Natural killer cell (primary cell): ENCODE results near the gene TPRN. TPM values are rescaled to one million over a fixed set of nuclear protein-coding genes. Genes with fewer than 3 reads are reported as not detected.
A peak's percentile ranks its signal among the peaks of the same experiment; 100 is the strongest.

Experiments
- ATAC-seq, 3 donors: fragments of 150-1000 bp in 2 of 3; fragments of 200-7000 bp in 1 of 3; cut with Tn5 transposase; 1 replicate in 1 of 3; 2 replicates in 2 of 3; pipeline ENCODE4 v1.10.0; 2021; ENCODE audit warnings: mild to moderate bottlenecking in 2 of 3, moderate library complexity in 2 of 3
- DNase-seq, 2 donors: peaks; one replicate each; pipeline versions ENCODE4 v3.0.0 to v3.0.0-alpha.2; 2013 to 2021; ENCODE audit warnings: mixed read lengths in 1 of 2
- H3K27ac ChIP-seq: one replicate; pipeline ENCODE4 v1.5.1; 2013; ENCODE audit warnings: mild to moderate bottlenecking, low read length
- H3K27me3 ChIP-seq: one replicate; pipeline ENCODE4 v1.6.1; 2013; ENCODE audit warnings: low read length; ENCODE audit not compliant: control insufficient read depth, insufficient read depth
- H3K36me3 ChIP-seq: one replicate; pipeline ENCODE4 v1.6.1; 2013; ENCODE audit warnings: low read length; ENCODE audit not compliant: control insufficient read depth, insufficient read depth
- H3K4me1 ChIP-seq: one replicate; pipeline ENCODE4 v1.6.1; 2013; ENCODE audit warnings: low read length; ENCODE audit not compliant: control insufficient read depth, insufficient read depth
- H3K4me3 ChIP-seq: one replicate; pipeline ENCODE4 v1.5.1; 2013; ENCODE audit warnings: low read length
- H3K9me3 ChIP-seq: one replicate; pipeline ENCODE4 v1.6.1; 2013; ENCODE audit warnings: low read length; ENCODE audit not compliant: control insufficient read depth, insufficient read depth
- H3K27ac Mint-ChIP-seq, 2 donors: one replicate each; pipeline ENCODE4 v1.8.0; 2022; ENCODE audit warnings: mild to moderate bottlenecking in 2 of 2, mixed read lengths in 2 of 2, moderate library complexity in 1 of 2
- H3K27me3 Mint-ChIP-seq, 2 donors: one replicate each; pipeline ENCODE4 v1.8.0; 2022; ENCODE audit warnings: low read depth in 2 of 2, mixed read lengths in 2 of 2
- H3K36me3 Mint-ChIP-seq: one replicate; pipeline ENCODE4 v1.8.0; 2022; ENCODE audit warnings: mixed read lengths
- H3K4me1 Mint-ChIP-seq, 2 donors: one replicate each; pipeline ENCODE4 v1.8.0; 2022; ENCODE audit warnings: mixed read lengths in 2 of 2
- H3K4me3 Mint-ChIP-seq: one replicate; pipeline ENCODE4 v1.8.0; 2022; ENCODE audit warnings: mild to moderate bottlenecking, moderate library complexity, mixed read lengths
- H3K9me3 Mint-ChIP-seq, 2 donors: one replicate each; pipeline ENCODE4 v1.8.0; 2022; ENCODE audit warnings: mixed read lengths in 2 of 2
- CTCF ChIP-seq: fragments of 200-600 bp; IDR thresholded peaks from one replicate; pipeline ENCODE4 v1.8.0; 2022; ENCODE audit warnings: antibody characterized with exemption
- WGBS: methylation state at CpG from one replicate; pipeline ENCODE4 v1.1.7; 2013; ENCODE audit warnings: missing lambda C conversion rate; ENCODE audit not compliant: insufficient coverage; 5-methylcytosine and 5-hydroxymethylcytosine counted together
- intact Hi-C: fragments of 100-400 bp; cut with micrococcal nuclease; formaldehyde crosslinking; loops from one replicate; pipeline ENCODE4 v1.14.2; 2022
- total RNA-seq, 4 donors: library from RNA; stranded (reverse); fragments of 120-200 nt in 1 of 4; gene quantifications; one replicate each; pipeline versions ENCODE4 v1.2.3 to v1.2.4, GENCODE V29; 2013 to 2022

Gene TPRN
- total RNA-seq, 3 donors from 2014 or later (not counting 1 experiment from before 2014, with no cell fraction given) = 8.2 to 10.6 (median 8.4) TPM

- ATAC-seq (no peak), DNase-seq (no peak)
- Histone ChIP-seq H3K27me3 (peaks cover 37% of the 10 kb centered on the region), H3K27ac (no peak overlapping the region), H3K9me3 (no peaks in the 10 kb centered on the region), H3K4me3 (no peak overlapping the region), H3K36me3 (no peaks in the 10 kb centered on the region), H3K4me1 (peaks cover 40% of the 10 kb centered on the region)
- Mint-ChIP-seq H3K9me3 (no peaks in the 10 kb centered on the region), H3K36me3 (no peaks in the 10 kb centered on the region), H3K27ac (no peak overlapping the region), H3K27me3 (peaks cover 22 to 24% of the 10 kb centered on the region in 2 donors), H3K4me1 (peaks cover 0 to 5% of the 10 kb centered on the region in 2 donors), H3K4me3 (no peak overlapping the region)
- intact Hi-C loops = no loop called here
- 64% methylated on average over 19 of the region's 19 CpGs for WGBS
- TF ChIP-seq CTCF = no peak
Observed at GRCh38 chr9:137157618-137158415, 42.7 kb downstream of the TPRN start.

GRCh38 chr9:137156567-137157375, 43.8 kb downstream of the TPRN start:
- H3K4me1 ChIP-seq = peaks cover 35% of the 10 kb centered on the region
- ATAC-seq (peak; percentile 75 to 87 (median 87)), DNase-seq (peak; percentile 33 to 74)
- no peak for TF ChIP-seq CTCF
- intact Hi-C loops = no loop called here
- H3K27me3 Mint-ChIP-seq = peaks cover 19 to 24% of the 10 kb centered on the region in 2 donors
- H3K4me1 Mint-ChIP-seq = peaks cover 0 to 5% of the 10 kb centered on the region in 2 donors
- 6% methylated on average over 65 of the region's 65 CpGs for WGBS
- no peaks in the 10 kb centered on the region for H3K9me3 ChIP-seq
- H3K36me3 ChIP-seq = no peaks in the 10 kb centered on the region
- no peak overlapping the region for H3K27ac Mint-ChIP-seq
- no peak overlapping the region for H3K27ac ChIP-seq
- H3K36me3 Mint-ChIP-seq = no peaks in the 10 kb centered on the region
- H3K9me3 Mint-ChIP-seq = no peaks in the 10 kb centered on the region
- no peak overlapping the region for H3K4me3 ChIP-seq
- peak overlapping the region; percentile 68 for H3K4me3 Mint-ChIP-seq
- peaks cover 32% of the 10 kb centered on the region for H3K27me3 ChIP-seq

GRCh38 chr9:137152844-137153405, 47.6 kb downstream of the TPRN start:
- no peak for TF ChIP-seq CTCF
- peak in 1 of 3 donors; percentile 18 for ATAC-seq
- intact Hi-C loops = no loop called here

More at GRCh38 chr9:137152844-137153405, 47.6 kb downstream of the TPRN start:
- DNase-seq = no peak
- Histone ChIP-seq H3K9me3 (no peaks in the 10 kb centered on the region), H3K27ac (no peak overlapping the region), H3K36me3 (no peaks in the 10 kb centered on the region), H3K4me1 (peaks cover 25% of the 10 kb centered on the region), H3K27me3 (peaks cover 9% of the 10 kb centered on the region), H3K4me3 (no peak overlapping the region)
- Mint-ChIP-seq H3K27ac (no peak overlapping the region), H3K9me3 (no peaks in the 10 kb centered on the region), H3K36me3 (no peaks in the 10 kb centered on the region), H3K27me3 (peaks cover 5% of the 10 kb centered on the region in 2 donors), H3K4me1 (no peaks in the 10 kb centered on the region), H3K4me3 (no peak overlapping the region)
- 92% methylated on average over 7 of the region's 7 CpGs for WGBS
